ENCODE data around the gene KCNN2.

Gene KCNN2

DNA sequence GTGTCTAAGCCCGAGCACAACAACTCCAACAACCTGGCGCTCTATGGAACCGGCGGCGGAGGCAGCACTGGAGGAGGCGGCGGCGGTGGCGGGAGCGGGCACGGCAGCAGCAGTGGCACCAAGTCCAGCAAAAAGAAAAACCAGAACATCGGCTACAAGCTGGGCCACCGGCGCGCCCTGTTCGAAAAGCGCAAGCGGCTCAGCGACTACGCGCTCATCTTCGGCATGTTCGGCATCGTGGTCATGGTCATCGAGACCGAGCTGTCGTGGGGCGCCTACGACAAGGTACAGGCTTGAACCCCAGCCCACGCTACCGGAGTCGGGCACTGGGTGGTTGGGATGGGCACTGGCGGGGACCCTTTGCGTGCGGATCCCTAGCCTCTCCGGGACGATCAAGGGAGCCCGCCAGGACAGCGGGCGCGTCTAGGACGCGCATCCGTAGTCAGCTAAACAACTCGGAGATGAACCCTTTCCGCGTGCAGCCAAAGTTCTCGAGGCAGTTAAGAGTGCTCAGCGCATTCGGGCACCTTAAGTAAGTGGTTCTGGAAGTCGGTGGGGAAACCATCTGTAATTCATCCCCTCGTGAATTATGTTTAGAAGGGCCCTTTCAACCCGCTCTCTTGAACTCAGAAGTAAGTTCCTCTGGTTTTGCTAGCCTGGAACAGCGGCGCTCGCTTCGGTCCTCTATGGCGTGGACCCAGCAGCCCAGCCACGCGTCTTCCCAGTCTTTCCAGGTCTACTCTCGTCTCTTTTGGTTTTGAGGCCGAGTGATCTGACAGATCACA is 1.3 kb downstream of the KCNN2 start:
- no peak for DNase-seq

DNA sequence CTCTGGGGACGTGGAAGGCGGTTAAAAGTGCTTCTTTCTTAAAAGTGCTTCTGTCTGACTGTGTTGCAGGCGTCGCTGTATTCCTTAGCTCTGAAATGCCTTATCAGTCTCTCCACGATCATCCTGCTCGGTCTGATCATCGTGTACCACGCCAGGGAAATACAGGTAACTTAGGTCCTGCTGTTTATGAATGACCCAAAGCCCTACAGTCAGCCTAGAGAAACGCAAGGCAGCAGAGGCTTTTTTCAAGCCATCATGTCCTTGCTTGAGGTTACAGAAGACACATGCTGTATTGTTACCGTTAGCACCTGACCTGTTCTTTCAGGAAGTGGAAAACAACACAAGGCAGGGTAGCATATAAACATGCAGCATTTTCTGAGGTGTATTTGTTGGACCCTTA is 2.0 kb downstream of the KCNN2 start:
- DNase-seq, result no peak

DNA sequence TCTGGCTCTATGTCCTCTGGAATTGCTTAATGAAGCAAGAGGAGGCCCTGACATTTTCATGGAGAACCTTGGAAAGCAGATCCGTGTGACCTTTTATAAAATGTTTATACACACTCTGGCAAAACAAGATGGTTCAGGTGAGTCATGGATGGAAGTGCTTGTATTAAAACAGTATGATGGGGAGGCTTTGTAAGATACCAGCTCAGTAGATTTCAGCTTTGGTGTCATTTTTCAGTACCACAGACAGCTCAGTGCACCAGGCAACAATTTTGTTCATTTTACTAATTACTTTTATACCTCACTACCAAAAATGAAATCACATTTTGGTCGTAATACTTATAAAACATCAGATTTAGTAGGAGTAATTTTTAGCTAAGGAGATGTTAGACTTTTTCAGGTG is 5.2 kb downstream of the KCNN2 start:
- DNase-seq, result no peak

DNA sequence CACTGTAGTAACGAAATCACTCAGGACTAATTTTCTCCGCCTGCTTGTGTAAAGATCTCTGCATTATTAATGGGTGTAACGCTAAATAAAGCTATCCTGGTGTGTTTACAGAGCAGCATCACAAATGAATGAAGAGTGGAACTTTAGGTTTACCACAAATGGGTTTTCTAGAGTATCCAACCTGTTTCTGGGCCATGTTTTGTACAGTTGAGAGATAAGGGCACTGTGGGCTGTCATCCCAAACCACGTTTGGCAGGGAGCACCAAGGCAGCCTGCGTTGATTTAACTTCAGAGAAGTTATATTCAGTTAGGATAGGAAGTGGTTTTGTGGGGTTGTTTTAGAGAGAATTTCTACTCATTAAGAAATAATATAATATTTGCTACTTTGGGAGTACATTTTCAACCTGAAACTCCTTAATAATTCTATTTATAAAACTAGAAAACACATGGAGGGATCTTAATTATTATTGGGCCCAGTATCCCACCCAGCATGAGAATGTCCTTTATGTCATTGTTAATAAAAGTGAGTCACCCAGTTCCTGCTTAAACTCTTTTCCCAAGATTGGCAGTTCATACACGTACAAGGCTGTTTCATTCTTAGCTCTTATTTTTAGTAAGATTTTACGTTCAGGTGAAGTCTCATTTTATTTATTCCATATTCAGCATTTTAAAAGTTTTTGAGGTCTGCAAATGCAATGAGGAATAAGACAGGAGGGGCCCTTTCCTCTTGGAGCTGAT is 8.0 kb downstream of the KCNN2 start:
- no peak for DNase-seq

DNA sequence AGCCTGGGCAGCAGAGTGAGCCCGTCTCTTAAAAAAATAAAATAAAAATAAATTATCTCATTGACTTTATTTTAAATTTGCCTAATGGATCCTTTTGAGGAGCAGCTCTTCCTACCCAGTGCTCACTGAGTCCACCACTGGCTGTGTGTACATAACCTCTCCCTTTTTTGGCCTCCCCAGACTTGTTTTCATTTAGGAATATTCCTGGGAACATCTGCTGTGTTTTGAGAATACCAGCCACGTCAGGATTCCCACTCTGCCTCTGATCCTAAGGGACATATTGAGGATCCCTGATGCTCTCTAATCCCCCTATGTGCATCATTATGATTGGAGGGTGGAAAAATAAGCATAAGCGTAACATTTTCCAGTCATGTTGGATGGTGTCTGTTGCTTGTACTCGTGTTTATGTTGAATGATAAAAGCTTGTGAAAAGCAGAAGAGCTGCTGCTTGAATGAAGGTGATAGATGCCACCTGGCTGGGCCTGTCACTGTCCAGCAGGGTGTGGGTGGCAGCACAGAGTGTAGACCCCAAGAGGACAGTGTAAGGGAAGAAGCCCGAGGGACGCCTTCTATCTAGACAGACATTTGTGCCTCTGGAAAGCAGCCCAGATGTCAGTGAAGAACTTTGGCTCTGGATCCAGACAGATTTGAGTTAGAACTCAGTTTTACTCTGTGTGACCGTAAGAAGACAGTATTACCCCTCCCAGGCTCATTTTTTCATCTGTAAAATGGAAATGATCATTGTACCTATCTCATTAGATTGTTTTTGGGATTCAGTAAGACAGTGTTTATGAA is 15.4 kb downstream of the KCNN2 start:
- DNase-seq, result no peak

DNA sequence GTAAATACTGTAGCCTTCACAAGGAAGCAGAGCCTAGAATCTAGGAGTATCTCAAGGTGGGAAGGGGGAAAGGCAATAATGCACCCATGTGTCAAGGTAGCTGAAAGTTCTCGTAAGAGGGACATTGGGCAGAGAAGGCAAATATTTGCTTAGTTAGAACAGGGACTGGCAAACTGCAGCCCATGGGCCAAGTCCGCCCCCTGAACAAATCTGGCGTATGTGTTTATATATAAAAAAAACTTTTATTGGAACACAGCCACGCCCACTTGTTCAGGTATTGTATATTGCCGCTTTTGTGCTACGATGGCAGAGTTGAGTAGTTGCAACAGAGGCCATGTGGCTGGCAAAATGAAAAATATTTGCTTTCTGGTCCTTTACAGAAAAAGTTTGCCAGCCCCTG is 16.1 kb downstream of the KCNN2 start:
- DNase-seq, result no peak

DNA sequence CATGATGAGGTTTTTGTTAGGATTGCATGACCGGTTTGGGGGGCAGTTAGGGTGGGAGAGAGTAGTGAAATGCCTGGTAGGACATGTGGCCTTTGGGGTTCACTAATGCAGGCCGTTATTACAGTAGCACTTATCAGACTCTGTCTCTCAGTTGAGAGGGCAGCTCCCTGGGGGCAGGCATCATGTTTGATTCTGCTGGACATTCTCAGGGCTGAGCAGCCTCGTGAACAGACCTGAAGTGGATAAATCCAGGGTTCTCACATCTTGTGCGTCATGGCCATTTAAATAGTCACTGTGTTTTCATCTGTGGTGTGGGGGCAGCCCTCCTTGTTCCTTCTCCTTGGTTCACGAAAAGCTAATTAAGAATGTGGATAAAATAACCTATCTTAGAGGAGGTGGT is 18.9 kb downstream of the KCNN2 start:
- no peak for DNase-seq

DNA sequence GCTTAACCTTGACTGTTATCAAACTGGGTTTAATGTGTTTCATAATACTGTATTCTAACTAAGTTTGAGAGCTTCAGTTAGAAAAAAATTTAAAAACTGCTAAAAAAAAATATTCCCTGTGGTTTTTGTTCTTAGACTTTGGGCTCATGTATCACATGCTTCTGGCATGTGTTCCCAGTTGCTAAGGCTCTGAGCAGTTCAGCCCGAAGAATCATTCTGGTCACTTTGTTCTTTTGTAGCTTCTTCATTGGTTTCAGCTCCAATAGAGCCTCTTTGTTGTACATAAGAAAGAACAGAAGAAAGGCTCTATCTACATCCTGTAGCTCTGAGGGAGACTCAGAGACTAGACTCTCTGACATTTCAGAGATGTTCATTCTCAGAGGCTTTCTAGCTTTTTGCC is 25.6 kb downstream of the KCNN2 start:
- no peak for DNase-seq

DNA sequence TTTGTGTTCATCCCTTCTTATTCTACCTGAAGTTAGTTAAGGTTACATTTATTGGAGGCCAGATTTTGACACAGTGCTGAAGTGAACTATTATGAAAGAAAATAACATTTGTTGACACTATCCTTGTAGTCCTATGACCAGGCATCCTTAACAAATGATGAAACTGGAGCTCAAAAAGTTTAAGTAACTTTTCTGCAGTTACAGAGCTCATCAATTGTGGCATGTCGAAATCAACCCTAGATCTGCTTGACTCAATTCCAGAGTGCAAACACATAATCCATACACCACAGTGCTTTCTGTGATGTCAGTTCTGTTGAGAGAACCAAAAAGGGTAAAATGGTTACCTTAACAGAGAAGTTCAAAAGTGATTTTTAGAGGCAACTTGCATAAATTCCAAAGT is 28.6 kb downstream of the KCNN2 start:
- no peak for DNase-seq

DNA sequence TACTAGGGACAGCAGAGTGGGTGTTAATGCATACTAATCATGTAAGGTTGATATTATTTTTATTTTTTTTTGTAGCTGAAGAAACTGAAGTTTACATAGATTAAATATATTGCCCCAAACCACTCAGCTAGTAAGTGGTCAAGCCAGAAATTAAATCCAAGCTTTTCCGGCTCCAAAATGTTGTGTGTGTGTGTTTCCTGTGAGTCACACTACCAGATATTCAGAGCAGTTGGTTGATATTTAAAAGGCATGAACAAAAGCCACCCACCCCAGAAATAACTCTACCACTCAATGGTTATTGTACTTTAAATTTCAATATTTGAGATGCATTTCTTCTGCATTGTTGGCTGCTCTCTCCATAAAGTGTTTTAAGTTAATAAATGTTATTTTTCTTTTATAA is 29.5 kb downstream of the KCNN2 start:
- DNase-seq, result no peak

DNA sequence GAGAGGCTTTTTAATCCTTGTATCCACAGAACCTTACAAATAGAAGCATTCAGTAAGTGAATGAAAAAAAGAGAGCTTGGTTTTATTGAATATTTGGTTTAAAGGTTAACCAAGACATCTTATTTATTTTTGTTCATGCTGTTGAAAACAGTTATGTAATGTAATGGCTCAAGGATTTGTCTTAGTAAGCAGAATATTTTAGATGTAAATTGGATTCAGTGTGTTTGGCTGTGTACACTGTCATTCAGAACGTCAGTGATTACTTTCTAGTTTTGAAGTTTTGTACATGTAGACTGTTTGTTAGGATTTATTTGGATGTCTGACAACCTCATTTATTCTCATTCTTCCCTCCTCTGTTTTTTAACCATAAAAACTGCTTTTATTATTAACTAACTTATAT is 31.3 kb downstream of the KCNN2 start:
- DNase-seq, result no peak

DNA sequence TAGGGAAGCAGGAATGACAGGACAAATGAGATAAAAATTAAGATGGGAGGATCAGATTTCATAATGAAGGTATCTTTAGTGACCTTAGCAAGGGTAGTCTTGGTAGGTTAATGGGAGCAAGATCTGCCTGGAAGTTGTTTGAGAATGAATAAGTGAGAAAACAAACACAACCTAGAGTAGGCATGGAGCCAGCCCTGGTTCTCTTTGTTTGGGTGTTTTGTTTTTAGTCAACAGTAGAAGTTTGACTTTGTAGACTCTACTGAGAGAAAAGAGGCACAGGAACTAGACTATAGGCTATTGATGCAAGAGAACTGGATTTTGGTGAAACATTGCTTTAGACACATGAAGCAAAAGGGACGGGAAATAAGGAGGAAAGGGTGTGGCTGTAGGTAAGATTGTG is 40.3 kb downstream of the KCNN2 start:
- no peak for DNase-seq

DNA sequence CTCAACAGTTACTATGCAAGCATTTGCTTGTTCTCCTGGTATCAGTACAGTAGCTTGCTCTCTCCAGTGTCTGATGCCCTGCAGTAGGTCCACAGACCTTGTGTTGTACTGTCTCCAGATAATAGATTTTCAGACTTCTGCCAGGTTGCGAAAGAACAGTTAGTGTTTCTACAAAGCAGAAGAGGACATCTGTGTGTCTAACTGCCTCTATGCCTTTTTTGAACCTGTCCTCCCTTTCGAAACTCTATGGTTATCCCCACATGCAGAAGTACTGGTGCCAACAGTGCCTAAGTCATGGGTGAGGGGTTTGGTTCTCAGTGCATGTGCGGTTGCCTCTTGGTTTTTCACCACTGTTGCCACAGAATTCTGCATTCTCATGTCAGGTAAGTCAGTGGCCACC is 45.9 kb downstream of the KCNN2 start:
- no peak for DNase-seq

DNA sequence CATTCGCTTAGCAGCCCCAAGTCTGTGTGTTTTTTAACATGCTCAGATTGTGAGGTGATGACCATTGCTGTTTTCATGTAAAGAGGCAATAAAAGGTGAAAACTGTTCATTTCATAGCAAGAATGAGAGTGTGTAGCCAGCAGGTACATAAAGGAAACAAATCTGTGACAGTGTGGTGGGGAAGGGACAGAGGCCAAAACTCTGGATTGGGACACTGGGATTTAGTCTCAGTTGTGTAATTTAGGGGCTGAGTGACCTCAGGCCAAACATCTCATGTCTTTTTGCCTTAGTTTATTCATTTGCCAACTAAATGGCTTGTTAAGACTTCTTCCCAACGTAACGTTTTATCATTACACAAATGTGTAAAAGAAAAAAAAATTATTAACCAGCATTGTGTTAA is 47.0 kb downstream of the KCNN2 start:
- DNase-seq, result no peak

DNA sequence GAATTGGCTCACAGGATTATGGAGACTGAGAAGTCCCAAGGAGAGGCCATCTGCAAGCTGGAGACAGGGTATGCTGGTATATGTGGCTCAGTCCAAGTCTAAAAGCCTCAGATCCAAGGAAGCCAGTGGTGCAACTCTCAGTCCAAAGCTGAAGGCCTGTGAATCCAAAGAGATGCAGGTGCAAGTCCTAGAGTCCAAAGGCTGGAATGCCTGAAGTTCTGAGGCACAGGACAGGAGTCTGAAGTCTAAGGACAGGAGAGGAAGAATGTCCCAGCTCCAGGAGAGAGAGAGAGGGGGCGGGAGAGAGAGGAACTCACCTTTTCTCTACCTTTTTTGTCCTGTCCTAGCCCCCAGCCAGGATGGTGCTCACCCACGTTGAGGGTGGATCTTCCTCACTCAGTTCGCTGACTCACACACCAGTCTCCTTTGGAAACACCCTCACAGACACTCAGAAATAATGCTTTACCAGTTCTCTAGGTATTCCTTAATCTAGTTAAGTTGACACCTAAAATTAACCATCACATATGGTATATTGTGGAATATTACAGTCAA is 49.6 kb downstream of the KCNN2 start:
- no peak for DNase-seq

DNA sequence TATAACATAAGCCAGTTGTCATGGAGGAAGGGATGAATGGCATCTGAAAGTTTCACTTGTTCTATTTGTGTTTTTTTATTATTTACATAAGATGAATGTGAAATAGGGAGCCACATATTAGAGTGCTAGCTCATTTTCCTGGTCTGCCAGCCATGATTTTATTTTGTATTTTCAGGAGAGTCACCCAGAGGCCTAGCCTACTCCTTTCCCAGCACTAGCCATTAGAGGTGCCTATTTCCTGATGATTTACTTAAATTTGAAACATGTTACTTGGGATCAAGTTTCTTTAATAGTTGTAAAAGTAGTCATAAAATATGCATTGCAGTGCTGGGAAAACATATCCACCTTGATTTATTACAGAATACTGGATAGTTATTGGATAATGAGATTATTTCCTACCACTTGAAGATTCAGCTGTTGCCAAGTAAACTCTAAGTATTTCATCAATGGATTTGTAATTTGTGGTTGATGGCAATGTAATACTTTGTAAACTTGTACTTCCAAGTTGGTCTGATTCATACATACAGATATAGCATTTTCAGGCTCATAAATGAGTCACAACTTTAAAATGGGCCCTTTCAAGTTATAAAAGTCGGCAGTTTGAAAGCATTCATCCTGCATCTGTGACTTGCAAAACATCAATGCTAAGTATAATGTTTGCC is 50.8 kb downstream of the KCNN2 start:
- no peak for DNase-seq

DNA sequence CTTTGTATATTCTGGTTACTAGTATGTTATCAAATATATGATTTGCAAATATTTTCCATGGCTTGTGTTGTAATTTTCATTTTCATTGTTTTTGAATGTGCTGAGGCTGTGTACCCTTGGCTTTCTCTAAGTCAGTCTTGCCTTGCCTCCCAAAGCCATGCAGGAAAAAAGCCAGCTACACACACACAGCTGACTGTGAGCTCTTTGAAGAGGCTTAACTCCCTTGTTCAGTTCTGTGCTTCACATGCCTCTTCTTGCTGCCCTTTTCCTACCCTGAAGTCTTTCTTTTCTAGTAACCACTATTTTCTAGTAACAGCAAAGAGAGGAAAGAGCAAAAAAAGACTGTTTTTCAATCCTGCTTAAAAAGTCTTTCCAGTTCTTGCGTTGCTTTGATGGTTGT is 53.9 kb downstream of the KCNN2 start:
- DNase-seq, result no peak

DNA sequence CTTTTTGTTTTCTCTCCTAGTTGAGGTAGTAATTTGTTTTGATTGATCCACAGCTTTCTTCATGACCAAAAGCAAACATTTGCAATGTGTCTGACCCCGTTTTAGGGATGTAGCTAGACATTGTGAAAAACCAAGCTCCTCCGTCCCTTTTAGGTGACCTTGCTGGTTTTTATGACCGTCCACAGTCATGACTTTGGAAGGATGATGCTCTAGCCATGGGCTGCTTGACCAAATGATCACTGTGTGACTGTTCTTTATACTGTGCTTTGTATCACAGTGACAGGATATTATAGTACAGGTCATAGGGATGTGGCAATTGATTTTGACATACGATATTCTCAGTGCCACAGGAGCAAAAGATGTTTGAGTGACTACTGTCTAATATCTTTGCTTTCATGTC is 54.4 kb downstream of the KCNN2 start:
- DNase-seq, result no peak

DNA sequence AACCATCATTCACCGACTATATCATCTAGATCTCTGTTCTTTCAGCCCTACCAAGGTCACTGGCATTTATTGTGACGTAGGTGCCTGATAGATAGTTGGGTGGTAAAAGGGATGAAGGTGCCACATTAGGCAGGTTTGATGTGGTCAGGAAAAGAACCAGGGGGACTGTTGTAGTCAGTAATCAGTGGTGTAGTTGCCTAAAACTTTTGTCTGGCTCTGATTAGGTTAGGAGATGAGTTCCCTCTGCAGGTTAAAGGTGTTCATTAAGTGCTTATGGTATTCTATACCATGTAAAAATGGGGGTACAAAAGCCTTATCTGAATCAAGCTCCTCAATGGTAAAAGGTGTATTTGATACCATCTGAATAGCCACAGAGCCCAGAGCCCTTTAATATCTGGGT is 55.6 kb downstream of the KCNN2 start:
- no peak for DNase-seq

DNA sequence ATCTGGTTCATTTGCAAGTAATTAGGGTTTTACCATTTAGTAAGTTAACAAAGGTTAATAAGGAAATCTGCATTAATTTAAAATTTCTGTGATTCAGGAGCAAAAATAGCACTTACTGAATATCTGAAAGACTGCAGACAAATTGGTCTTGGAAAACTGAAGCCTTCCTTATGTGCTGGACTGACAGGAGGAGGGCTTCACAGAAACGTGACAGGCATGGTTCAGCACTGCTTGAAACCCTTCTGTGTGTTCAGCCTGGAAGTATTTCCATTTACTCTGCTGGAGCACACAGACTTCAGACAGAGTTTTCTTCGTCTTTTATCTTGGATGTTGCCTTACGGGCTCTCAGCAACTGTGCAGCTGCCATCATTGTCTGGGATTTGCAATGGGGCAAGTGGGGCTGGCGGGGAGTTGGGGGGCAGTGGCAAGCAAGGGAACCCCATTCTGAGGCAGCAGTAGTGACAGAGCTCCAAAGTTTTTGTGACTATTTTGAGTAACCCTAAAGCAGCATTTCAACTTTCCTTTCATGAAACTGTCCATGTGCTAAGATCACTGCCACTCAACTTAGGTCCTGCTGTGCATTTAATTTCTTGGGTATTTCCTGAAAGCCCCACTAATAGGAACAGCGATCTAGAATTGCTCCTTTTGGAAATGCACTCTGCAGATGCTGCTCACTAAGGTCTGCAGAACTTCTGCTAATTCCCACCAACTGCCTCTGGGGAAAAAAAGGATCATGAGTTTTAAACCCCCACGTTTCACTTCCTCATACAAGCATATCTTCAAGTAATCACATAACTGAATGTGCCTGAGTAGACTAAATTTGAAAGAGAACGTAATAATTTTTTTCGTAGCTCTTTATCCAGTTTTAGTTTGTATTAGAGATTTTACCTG is 56.6 kb downstream of the KCNN2 start:
- DNase-seq, result no peak

DNA sequence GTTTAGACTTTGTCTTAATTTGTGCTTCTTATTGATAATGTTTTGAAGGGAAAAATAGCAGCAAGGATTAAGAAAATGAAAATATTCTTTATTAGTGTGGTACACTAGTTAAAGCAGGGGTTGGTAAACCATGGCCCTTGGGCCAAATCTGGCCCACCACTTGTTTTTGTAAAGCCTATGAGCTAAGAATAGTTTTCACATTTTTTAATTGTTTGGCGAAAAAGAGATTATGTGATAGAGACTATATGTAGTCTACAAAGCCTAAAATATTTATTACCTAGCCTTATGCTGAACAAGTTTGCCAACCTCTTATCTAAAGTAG is 57.2 kb downstream of the KCNN2 start:
- no peak for DNase-seq

DNA sequence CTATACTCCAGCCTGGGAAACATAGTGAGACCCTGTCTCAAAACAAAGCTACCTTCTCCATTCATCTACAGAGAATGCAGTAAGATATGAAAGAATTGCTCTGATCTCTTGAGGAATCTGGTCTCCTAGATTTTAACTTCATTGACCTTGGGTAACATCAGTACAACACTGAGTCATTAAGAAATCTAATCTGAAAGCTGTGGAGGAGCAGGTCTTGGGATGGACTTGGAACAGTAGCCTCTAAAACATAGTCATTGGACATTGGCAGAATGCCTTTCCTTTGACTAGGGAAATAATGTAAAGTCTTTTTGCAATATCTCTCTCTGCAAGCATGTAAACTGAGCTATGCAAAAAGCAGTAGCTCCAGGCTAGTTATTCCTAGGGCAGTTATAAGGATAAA is 58.1 kb downstream of the KCNN2 start:
- no peak for DNase-seq
